Progenitor cell of endocrine pancreas (in vitro differentiated cells): ENCODE measurements around the gene SCGN. TPM values are rescaled to one million over a fixed set of nuclear protein-coding genes. Genes with fewer than 3 reads are reported as not detected.

Experiments
- DNase-seq: peaks from one replicate; pipeline ENCODE4 v3.0.0; 2021; ENCODE audit warnings: low spot score; ENCODE audit not compliant: unreplicated experiment
- H3K27ac Mint-ChIP-seq: 2 replicates; pipeline ENCODE4 v1.8.0; 2021; ENCODE audit warnings: mild to moderate bottlenecking, moderate library complexity, mixed read lengths
- H3K27me3 Mint-ChIP-seq: 2 replicates; pipeline ENCODE4 v1.8.0; 2021; ENCODE audit warnings: mixed read lengths
- H3K36me3 Mint-ChIP-seq: 2 replicates; pipeline ENCODE4 v1.8.0; 2022; ENCODE audit warnings: mixed read lengths; ENCODE audit not compliant: insufficient read depth
- H3K4me1 Mint-ChIP-seq: 2 replicates; pipeline ENCODE4 v1.8.0; 2021; ENCODE audit warnings: low read depth, mixed read lengths
- H3K4me3 Mint-ChIP-seq: 2 replicates; pipeline ENCODE4 v1.8.0; 2021; ENCODE audit warnings: low read depth, mild to moderate bottlenecking, moderate library complexity, mixed read lengths
- H3K9me3 Mint-ChIP-seq: 2 replicates; pipeline ENCODE4 v1.8.0; 2021; ENCODE audit warnings: low read depth, mixed read lengths
- total RNA-seq: library from RNA; stranded (reverse); gene quantifications from 2 replicates; pipeline ENCODE4 v1.2.1, GENCODE V29; 2021
- TF ChIP-seq, protein P1 (sequence below): fragments of 200-600 bp; sonication (generic); IDR thresholded peaks from one replicate; pipeline ENCODE4 v1.5.0; 2021; ENCODE audit warnings: antibody characterized with exemption, mild to moderate bottlenecking; ENCODE audit not compliant: unreplicated experiment

The SCGN gene
- total RNA-seq, 1 donor from 2014 or later, result 95.0 TPM

DNA sequence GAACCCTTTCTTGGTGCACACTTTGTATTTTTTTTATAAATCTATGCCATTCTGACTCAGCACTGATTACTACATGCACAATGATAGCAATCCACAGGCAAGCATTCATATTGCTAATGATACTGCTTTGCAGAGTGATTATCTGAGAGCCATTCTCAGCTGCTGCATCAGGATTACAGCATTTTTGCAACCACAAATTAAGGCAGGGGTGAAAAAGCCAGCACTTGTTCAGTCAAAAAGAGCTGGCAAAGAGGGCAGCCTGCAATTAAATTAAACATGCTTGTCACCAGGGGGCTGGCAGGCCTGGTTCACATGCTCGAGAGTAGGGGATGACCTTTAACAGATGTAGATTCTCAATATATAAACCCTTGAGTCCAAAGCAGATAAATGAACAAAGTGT lies 61.8 kb downstream of the SCGN start:
- no peaks in the 10 kb centered on the region for H3K27me3 Mint-ChIP-seq
- TF ChIP-seq, protein P1, sequence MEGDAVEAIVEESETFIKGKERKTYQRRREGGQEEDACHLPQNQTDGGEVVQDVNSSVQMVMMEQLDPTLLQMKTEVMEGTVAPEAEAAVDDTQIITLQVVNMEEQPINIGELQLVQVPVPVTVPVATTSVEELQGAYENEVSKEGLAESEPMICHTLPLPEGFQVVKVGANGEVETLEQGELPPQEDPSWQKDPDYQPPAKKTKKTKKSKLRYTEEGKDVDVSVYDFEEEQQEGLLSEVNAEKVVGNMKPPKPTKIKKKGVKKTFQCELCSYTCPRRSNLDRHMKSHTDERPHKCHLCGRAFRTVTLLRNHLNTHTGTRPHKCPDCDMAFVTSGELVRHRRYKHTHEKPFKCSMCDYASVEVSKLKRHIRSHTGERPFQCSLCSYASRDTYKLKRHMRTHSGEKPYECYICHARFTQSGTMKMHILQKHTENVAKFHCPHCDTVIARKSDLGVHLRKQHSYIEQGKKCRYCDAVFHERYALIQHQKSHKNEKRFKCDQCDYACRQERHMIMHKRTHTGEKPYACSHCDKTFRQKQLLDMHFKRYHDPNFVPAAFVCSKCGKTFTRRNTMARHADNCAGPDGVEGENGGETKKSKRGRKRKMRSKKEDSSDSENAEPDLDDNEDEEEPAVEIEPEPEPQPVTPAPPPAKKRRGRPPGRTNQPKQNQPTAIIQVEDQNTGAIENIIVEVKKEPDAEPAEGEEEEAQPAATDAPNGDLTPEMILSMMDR, result no peak
- DNase-seq, result no peak
- no peak overlapping the region for H3K27ac Mint-ChIP-seq
- H3K4me1 Mint-ChIP-seq, result peaks cover 15% of the 10 kb centered on the region
- peaks cover 3% of the 10 kb centered on the region for H3K9me3 Mint-ChIP-seq
- peaks cover 2% of the 10 kb centered on the region for H3K36me3 Mint-ChIP-seq
- H3K4me3 Mint-ChIP-seq, result no peak overlapping the region

GRCh38 chr6:25714765-25715164 lies 62.8 kb downstream of the SCGN start:
- Mint-ChIP-seq H3K27ac (peak overlapping the region; percentile 26), H3K27me3 (no peaks in the 10 kb centered on the region), H3K4me3 (no peak overlapping the region), H3K36me3 (peaks cover 2% of the 10 kb centered on the region), H3K4me1 (peaks cover 15% of the 10 kb centered on the region), H3K9me3 (peaks cover 3% of the 10 kb centered on the region)
- DNase-seq, result no peak
- TF ChIP-seq, protein P1, result no peak

DNA sequence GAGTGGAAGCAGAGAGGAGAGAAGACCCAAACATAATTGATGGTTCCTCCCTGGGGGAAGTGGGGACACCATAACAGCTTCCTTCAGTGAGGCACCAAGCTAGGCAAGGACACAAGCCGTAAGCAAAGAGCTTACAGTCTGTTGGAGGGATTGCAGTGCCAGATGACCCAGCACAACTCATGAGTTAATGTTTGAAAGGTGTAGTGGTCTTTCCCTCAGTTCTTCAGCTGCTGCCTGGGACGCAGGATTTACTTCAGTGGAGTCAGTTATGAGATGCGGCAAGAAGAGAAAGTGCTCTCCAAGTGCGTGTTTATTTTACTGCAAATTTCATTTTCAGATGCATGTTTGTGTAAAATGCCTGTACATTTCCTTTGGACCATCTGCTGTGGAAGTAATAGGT lies 63.8 kb downstream of the SCGN start:
- TF ChIP-seq, protein P1, result no peak

DNA sequence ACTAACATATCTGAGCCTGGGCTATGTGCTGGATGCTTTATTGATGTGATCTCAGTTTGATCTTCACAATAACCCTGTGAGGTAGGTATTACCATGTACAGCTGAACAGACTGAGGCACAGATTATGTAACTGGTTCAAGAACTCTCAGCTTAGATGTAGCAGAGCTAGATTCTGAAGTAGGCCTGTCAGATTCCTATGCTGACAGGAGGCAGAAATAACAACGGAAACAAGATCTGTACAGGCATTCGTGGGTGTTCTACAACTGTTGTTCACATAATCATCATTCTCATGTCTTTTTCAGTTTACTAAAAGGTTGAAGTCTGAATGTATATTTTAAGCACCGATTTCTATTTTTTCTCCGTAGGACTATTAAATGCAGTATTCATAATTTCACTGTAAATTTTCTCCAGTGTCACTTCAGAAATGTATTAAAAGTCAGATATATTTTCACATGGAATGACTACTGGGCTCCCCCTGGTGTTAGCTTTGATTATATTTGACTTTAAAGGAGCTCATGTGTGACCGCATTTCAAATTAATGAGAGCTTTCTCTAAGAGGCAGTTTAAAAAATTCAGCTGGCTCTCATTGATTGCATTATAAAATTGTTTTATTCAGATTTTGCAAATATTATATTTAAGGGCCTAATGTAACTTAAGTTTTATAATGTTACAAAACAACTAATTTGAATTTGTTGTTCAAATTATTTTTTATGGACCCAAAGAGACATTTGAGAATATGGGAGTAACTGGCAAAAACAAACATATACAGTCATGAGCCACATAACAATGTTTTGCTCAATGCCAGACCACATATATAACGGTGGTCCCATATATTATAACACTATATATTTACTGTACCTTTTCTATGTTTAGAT lies 66.1 kb downstream of the SCGN start:
- H3K27me3 Mint-ChIP-seq, result no peaks in the 10 kb centered on the region
- no peaks in the 10 kb centered on the region for H3K9me3 Mint-ChIP-seq
- H3K4me3 Mint-ChIP-seq, result no peak overlapping the region
- H3K36me3 Mint-ChIP-seq, result no peaks in the 10 kb centered on the region
- no peak for DNase-seq
- TF ChIP-seq, protein P1, result peak; percentile 70
- H3K4me1 Mint-ChIP-seq, result peaks cover 18% of the 10 kb centered on the region
- no peak overlapping the region for H3K27ac Mint-ChIP-seq

More for the DNA sequence above, 63.8 kb downstream of the SCGN start:
- no peaks in the 10 kb centered on the region for H3K27me3 Mint-ChIP-seq
- H3K36me3 Mint-ChIP-seq, result no peaks in the 10 kb centered on the region
- H3K9me3 Mint-ChIP-seq, result no peaks in the 10 kb centered on the region
- no peak overlapping the region for H3K27ac Mint-ChIP-seq
- DNase-seq, result no peak
- no peak overlapping the region for H3K4me3 Mint-ChIP-seq
- H3K4me1 Mint-ChIP-seq, result peaks cover 18% of the 10 kb centered on the region

DNA sequence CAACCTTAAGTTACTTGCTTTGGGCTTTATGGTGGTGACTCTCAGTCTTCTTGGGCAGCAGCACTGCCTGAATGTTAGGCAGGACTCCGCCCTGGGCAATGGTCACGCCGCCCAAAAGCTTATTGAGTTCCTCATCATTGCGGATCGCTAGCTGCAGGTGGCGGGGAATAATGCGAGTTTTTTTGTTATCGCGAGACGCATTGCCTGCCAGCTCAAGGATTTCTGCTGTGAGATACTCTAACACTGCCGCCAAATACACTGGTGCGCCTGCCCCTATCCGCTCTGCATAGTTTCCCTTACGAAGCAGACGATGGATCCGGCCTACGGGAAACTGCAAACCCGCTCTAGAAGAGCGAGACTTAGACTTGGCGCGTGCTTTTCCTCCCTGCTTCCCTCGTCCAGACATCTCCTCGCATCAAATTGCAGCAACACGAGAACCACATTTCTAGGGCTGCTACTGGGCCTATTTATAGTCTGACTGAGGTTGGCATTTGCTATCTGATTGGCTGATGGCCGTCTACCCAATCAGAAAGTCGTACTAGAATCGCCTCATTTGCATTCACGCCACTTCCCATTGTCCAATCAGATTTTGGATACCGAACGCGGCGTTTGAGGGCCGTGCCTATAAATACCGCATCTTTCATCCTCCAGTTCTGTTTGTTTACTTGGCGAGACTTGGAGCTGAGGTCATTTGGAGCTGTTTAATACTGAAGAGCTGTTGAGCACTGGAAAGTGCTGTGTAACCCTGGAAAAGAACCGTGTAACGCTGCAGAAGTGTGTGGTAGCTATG lies 74.3 kb downstream of the SCGN start:
- Mint-ChIP-seq H3K27ac (no peak overlapping the region), H3K4me1 (no peaks in the 10 kb centered on the region), H3K27me3 (no peaks in the 10 kb centered on the region), H3K4me3 (no peak overlapping the region), H3K9me3 (peaks cover 3% of the 10 kb centered on the region), H3K36me3 (peaks cover 5% of the 10 kb centered on the region)
- no peak for DNase-seq
- TF ChIP-seq, protein P1, result no peak
